Right cardiac atrium (tissue), 5 donors: ENCODE results near the gene TNFRSF1A. TPM values are rescaled to one million over a fixed set of nuclear protein-coding genes. Genes with fewer than 3 reads are reported as not detected.

ENCODE experiments used
- ATAC-seq, 2 donors: fragments of 200-7000 bp; cut with Tn5 transposase; one replicate each; pipeline versions ENCODE4 v1.8.0 to v1.9.1; 2020; ENCODE audit warnings: moderate library complexity in 2 of 2, mild to moderate bottlenecking in 1 of 2
- DNase-seq, 3 donors: peaks; one replicate each; pipeline ENCODE4 v3.0.0-alpha.2; 2020
- H3K27ac ChIP-seq: one replicate; pipeline ENCODE4 v1.5.1; 2013; ENCODE audit warnings: mild to moderate bottlenecking, low read length, control low read depth, moderate library complexity
- H3K27me3 ChIP-seq: one replicate; pipeline ENCODE4 v1.6.1; 2013; ENCODE audit not compliant: control insufficient read depth, insufficient read depth
- H3K4me1 ChIP-seq: one replicate; pipeline ENCODE4 v1.6.1; 2013; ENCODE audit warnings: low read length; ENCODE audit not compliant: control insufficient read depth, insufficient read depth
- H3K4me3 ChIP-seq: one replicate; pipeline ENCODE4 v1.5.1; 2013; ENCODE audit warnings: low read length, control low read depth
- H3K9me3 ChIP-seq: one replicate; pipeline ENCODE4 v1.6.1; 2013; ENCODE audit warnings: low read length; ENCODE audit not compliant: control insufficient read depth
- WGBS: extraction: QIAGEN DNeasy Blood & Tissue Kit; methylation state at CpG from one replicate; pipeline ENCODE4 v1.1.7; 2013; 5-methylcytosine and 5-hydroxymethylcytosine counted together
- intact Hi-C, 4 donors: fragments of 100-400 bp; cut with DNase I; formaldehyde crosslinking; loops; one replicate each; pipeline versions ENCODE4 v1.11.0 to v1.14.0; 2022 to 2023
- long read RNA-seq, 4 donors: library from polyadenylated mRNA; unstranded; transcript quantifications; one replicate each; pipeline ENCODE4 v2.0.0, GENCODE V29; 2020 to 2021
- polyA plus RNA-seq: library from polyadenylated mRNA; stranded (reverse); fragments of 200-250 nt; gene quantifications from one replicate; pipeline ENCODE4 v1.2.3, GENCODE V29; 2013
- total RNA-seq, 4 donors: library from RNA; stranded (reverse); fragmentation: NEBNext Ultra II Directional; extraction: Animal tissue kit (Norgen Biotek cat#: 25700); gene quantifications; one replicate each; pipeline ENCODE4 v1.2.1, GENCODE V29; 2021
- donor health status: healthy with polysubstance abuse.
- donor health status: DM: no; HTN: yes; CAD: no.
- donor health status: DM: no; HTN: no; CAD: no.
- donor health status: DM: no; HTN: yes; CAD: no; lungs with severe emphysema.
- donor health status: DM: yes; HTN: yes; CAD: no.

TNFRSF1A gene
- total RNA-seq (100 to 1,000 TPM in 1 of 4 donors, 10 to 100 TPM in 3; 65.6 to 103 (median 75.9) TPM), polyA plus RNA-seq (41.3 TPM)
- long read RNA-seq, donor 1, transcript TNFRSF1A-201 (10 exons, 2,223 nt): major isoform, 49 of 67 reads
- long read RNA-seq, donor 1, partial matches to known transcripts: 12 of 67 reads
- long read RNA-seq, donor 1, other reads (novel, unspliced or antisense): 6 of 67 reads
- long read RNA-seq, donor 2, transcript TNFRSF1A-201 (10 exons, 2,223 nt): major isoform, 27 of 35 reads
- long read RNA-seq, donor 2, partial matches to known transcripts: 3 of 35 reads
- long read RNA-seq, donor 2, other reads (novel, unspliced or antisense): 5 of 35 reads
- long read RNA-seq, donor 3, transcript TNFRSF1A-201 (10 exons, 2,223 nt): major isoform, 112 of 197 reads
- long read RNA-seq, donor 3, partial matches to known transcripts: 30 of 197 reads
- long read RNA-seq, donor 3, other reads (novel, unspliced or antisense): 49 of 197 reads
- long read RNA-seq, donor 4, transcript TNFRSF1A-201 (10 exons, 2,223 nt): major isoform, 26 of 36 reads
- long read RNA-seq, donor 4, partial matches to known transcripts: 3 of 36 reads
- long read RNA-seq, donor 4, other reads (novel, unspliced or antisense): 6 of 36 reads

DNA sequence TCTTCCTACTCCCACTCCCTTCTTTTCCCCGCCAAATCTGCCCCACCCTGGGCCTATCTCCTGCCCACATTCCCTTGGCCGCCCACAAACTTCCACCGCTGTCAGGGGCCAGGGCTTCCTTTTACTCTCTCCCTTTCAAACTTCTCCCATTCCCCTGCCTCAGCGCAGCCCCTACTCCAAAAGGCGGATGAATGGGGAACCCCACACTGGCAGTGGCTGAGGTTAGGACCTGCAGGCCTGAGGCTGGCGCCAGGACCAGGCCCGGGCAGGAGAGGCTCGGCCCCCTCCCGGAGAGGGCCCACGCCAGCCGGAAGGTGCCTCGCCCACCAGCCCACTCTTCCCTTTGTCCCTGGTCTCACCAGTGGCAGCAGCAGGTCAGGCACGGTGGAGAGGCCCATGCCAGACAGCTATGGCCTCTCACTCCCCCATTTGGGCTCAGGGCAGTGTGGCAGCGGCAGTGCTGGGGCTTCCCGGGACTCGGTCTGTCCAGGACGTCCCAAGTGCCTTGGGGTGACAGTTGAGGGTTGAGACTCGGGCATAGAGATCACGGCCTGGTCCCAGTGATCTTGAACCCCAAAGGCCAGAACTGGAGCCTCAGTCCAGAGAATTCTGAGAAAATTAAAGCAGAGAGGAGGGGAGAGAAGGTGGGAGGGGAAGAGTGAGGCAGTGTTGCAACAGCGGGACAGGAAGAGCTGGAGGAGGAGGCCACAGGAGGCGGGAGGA lies at the start of gene TNFRSF1A:
TSS of gene TNFRSF1A (minus strand) at position 660 of the 723 bp plus-strand sequence. CDS start at position 398, 262 bp downstream.
- ATAC-seq (peak; percentile 82 to 87), DNase-seq (peak; percentile 79 to 89 (median 86))
- no peaks in the 10 kb centered on the region for H3K9me3 ChIP-seq
- H3K27me3 ChIP-seq: no peaks in the 10 kb centered on the region
- H3K27ac ChIP-seq: peak within 1 kb of the TSS; percentile 92
- intact Hi-C loops: loop anchor here in 1 of 4 donors (5.0 kb wide), 1 partner anchor 41 kb away; the partner anchor contains the start of gene LTBR
- WGBS: under 1% methylated on average over 21 of the region's 21 CpGs
- peaks cover 26% of the 10 kb centered on the region for H3K4me1 ChIP-seq
- H3K4me3 ChIP-seq: peak within 1 kb of the TSS; percentile 87

GRCh38 chr12:6391013-6391412 lies 49.1 kb upstream of the TNFRSF1A start:
- intact Hi-C loops: no loop called here
- Histone ChIP-seq H3K9me3 (no peaks in the 10 kb centered on the region), H3K27ac (no peak overlapping the region), H3K4me3 (no peak overlapping the region), H3K27me3 (no peaks in the 10 kb centered on the region), H3K4me1 (no peaks in the 10 kb centered on the region)
- ATAC-seq (peak; percentile 4 to 22), DNase-seq (peak in 2 of 3 donors; percentile 62 to 64)
- WGBS: 88% methylated on average over 17 of the region's 17 CpGs

DNA sequence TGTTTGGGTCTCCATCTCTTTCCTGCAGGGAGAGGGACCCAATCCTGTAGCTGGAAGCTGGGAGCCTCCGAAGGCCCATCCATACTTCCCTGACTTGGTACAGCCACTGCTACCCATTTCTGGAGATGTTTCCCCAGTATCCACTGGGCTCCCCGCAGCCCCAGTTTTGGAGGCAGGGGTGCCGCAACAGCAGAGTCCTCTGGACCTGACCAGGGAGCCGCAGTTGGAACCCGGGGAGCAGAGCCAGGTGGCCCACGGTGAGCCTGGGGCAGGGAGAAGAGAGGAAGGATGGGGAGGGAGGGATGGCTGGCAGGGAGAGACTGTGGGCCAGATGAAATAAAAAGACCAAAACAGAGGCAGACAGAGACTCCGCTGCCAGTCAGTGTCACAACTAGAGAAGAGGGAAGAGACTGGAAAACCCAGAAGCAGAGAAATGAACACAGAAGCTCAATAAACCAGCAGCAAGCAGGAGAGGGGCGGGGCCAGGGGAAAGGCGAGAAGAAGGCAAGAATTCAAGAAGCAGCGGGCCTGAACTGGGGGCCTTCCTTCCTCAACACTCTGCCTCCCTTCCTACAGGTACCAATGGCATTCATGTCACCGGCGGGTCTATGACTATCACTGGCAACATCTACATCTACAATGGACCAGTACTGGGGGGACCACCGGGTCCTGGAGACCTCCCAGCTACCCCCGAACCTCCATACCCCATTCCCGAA lies 48.4 kb upstream of the TNFRSF1A start:
- DNase-seq (peak in 2 of 3 donors; percentile 53 to 58), ATAC-seq (no peak)
- intact Hi-C loops: no loop called here
- H3K9me3 ChIP-seq: no peaks in the 10 kb centered on the region
- 82% methylated on average over 15 of the region's 15 CpGs for WGBS
- H3K4me3 ChIP-seq: no peak overlapping the region
- no peaks in the 10 kb centered on the region for H3K27me3 ChIP-seq
- H3K27ac ChIP-seq: no peak overlapping the region
- H3K4me1 ChIP-seq: peaks cover 2% of the 10 kb centered on the region

- intact Hi-C loops: loop anchor here in 1 of 4 donors (10.0 kb wide), 1 partner anchor 53 kb away; no protein-coding TSS in a partner anchor
- Histone ChIP-seq H3K27me3 (no peaks in the 10 kb centered on the region), H3K27ac (no peak overlapping the region), H3K4me1 (peaks cover 12% of the 10 kb centered on the region), H3K9me3 (no peaks in the 10 kb centered on the region), H3K4me3 (no peak overlapping the region)
- ATAC-seq: no peak
- DNase-seq: no peak
- 92% methylated on average over 7 of the region's 7 CpGs for WGBS
Measured at GRCh38 chr12:6387541-6387940, 45.7 kb upstream of the TNFRSF1A start.

GRCh38 chr12:6386491-6386890 lies 44.6 kb upstream of the TNFRSF1A start:
- peaks cover 12% of the 10 kb centered on the region for H3K4me1 ChIP-seq
- H3K4me3 ChIP-seq: no peak overlapping the region
- 71% methylated on average over 1 of the region's 1 CpG for WGBS
- ATAC-seq (no peak), DNase-seq (no peak)
- intact Hi-C loops: loop anchor here in 1 of 4 donors (10.0 kb wide), 1 partner anchor 52 kb away; no protein-coding TSS in a partner anchor
- no peaks in the 10 kb centered on the region for H3K9me3 ChIP-seq
- no peak overlapping the region for H3K27ac ChIP-seq
- no peaks in the 10 kb centered on the region for H3K27me3 ChIP-seq

GRCh38 chr12:6386038-6386437 lies 44.2 kb upstream of the TNFRSF1A start:
- peak in 1 of 3 donors; percentile 48 for DNase-seq
- no peak for ATAC-seq
- H3K4me1 ChIP-seq: peaks cover 12% of the 10 kb centered on the region
- intact Hi-C loops: loop anchor here in 1 of 4 donors (10.0 kb wide), 1 partner anchor 51 kb away; no protein-coding TSS in a partner anchor
- no peak overlapping the region for H3K27ac ChIP-seq
- no peak overlapping the region for H3K4me3 ChIP-seq
- H3K27me3 ChIP-seq: no peaks in the 10 kb centered on the region
- H3K9me3 ChIP-seq: no peaks in the 10 kb centered on the region
- 82% methylated on average over 11 of the region's 11 CpGs for WGBS

DNA sequence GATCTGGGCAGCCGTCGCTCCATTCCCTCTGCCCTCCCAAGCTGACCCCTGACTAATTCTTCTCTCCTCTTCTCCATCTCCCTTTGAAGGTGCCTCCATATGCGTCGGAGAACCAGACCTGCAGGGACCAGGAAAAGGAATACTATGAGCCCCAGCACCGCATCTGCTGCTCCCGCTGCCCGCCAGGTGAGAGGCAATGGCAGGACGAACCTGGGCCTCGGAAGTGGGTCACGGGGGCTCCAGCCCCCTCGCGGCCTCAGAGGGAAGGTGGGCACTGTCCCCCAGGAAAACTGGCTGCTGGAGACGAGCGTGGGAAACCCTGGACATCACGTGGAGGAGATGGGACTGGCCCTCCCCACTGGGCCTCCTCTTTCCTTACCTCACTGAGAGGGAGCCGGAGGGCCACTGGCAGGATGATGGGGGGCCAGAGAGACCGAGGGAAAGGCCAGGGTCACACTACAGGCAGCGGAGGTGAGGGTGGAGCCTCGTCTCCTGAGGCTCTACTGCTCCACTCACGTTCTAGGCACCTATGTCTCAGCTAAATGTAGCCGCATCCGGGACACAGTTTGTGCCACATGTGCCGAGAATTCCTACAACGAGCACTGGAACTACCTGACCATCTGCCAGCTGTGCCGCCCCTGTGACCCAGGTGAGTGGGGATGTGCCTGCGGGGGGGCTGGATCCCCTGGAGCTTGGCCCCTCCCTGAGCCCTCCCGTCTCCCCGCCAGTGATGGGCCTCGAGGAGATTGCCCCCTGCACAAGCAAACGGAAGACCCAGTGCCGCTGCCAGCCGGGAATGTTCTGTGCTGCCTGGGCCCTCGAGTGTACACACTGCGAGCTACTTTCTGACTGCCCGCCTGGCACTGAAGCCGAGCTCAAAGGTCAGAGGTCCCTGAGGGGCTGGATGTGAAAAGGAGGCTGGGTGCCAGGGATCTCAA lies 42.9 kb upstream of the TNFRSF1A start:
- WGBS: 63% methylated on average over 36 of the region's 36 CpGs
- peak; percentile 42 to 69 (median 68) for DNase-seq
- H3K27me3 ChIP-seq: no peaks in the 10 kb centered on the region
- H3K4me3 ChIP-seq: peak overlapping the region; percentile 57
- no peaks in the 10 kb centered on the region for H3K9me3 ChIP-seq
- intact Hi-C loops: loop anchor here (5.0 to 10.0 kb wide), 3 partner anchors 42 to 50 kb away; partner anchors contain the start of gene TNFRSF1A (in 1 of the 4)
- peaks cover 12% of the 10 kb centered on the region for H3K4me1 ChIP-seq
- H3K27ac ChIP-seq: peak overlapping the region; percentile 66
- peak in 1 of 2 donors; percentile 17 for ATAC-seq

DNA sequence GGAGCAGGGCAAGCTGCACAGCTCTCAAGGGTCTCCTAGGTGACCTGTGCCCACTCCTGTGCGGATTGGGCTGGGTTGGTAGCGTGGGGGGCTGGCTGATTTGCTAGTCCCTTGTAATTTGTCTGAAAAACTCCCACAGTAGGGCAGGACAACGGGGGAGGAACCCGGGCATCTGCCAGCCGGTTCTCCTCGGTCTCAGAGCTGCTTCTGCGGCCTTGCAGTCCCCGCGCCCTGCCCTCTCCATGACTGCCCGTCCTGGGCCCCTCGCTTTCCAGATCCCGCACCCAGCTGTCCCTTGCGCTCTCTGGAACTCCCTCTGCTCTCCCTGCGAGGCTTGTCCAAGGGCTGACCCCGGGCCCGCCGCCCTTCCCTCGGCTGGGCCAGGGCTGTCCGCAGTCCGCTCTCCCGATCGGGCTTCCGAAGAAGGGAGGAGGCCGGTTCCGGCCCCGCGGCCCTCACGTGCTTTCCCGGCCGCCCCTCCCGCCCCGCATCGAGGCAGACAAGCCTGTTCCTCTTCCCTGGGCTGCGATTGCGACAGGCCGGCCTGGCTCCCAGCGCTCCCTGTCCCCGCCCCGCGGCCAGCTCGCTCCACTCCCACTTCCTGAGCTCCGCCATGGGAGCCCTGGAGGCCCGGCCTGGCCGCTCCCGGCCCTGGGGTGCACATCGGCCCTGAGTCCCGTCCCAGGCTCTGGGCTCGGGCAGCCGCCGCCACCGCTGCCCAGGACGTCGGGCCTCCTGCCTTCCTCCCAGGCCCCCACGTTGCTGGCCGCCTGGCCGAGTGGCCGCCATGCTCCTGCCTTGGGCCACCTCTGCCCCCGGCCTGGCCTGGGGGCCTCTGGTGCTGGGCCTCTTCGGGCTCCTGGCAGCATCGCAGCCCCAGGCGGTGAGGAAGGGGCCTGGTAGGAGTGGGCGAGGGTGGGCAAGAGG lies 42.0 kb upstream of the TNFRSF1A start, which contains the start of gene LTBR:
TSS of gene LTBR (plus strand) at position 591 of the 927 bp plus-strand sequence. CDS start at position 788, 197 bp downstream.
- Histone ChIP-seq H3K4me3 (peak within 1 kb of the TSS; percentile 57), H3K27me3 (no peaks in the 10 kb centered on the region), H3K9me3 (no peaks in the 10 kb centered on the region), H3K27ac (peak within 1 kb of the TSS; percentile 90), H3K4me1 (peaks cover 12% of the 10 kb centered on the region)
- 8% methylated on average over 60 of the region's 62 CpGs for WGBS
- intact Hi-C loops: loop anchor here (5.0 to 10.0 kb wide), 3 partner anchors 42 to 49 kb away; partner anchors contain the start of gene TNFRSF1A (in 1 of the 4)
- DNase-seq: peak; percentile 98 to 99 (median 99)
- peak; percentile 97 to 98 for ATAC-seq
